NCI-H2171 (cell line): ENCODE measurements around the gene EXD3.

Source experiments
- DNase-seq: peaks from one replicate; lab custom pipeline; 2025; lab: John Stamatoyannopoulos, UW

The EXD3 gene

GRCh38 chr9:137294681-137295237 is 128.2 kb downstream of the EXD3 start:
- no peak for DNase-seq

- peak; percentile 63 for DNase-seq
Observed at GRCh38 chr9:137294091-137294680, 128.8 kb downstream of the EXD3 start.

- DNase-seq: no peak
Observed at GRCh38 chr9:137293482-137294090, 129.4 kb downstream of the EXD3 start.

DNA sequence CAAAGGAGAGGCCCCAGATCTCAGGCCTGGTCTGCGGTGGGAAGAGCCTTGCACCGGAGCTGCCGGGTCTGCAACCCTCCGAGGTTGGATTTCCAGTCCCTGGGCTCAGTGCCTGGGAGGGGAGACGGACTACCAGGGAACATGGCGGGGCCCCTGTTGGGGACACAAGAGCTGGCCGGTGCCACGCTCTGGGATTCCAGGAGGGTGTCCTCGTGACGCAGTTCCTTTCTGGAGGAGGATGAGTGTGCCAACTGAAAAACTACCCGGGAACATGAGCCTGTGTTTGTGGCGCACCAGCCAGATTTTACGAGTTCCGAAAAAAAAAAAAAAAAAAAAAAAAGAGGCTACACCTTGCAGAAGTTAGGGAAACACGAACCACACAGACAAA is 129.9 kb downstream of the EXD3 start:
- peak; percentile 58 for DNase-seq

- DNase-seq: peak; percentile 24
Observed at GRCh38 chr9:137286975-137287383, 136.0 kb downstream of the EXD3 start.

DNA sequence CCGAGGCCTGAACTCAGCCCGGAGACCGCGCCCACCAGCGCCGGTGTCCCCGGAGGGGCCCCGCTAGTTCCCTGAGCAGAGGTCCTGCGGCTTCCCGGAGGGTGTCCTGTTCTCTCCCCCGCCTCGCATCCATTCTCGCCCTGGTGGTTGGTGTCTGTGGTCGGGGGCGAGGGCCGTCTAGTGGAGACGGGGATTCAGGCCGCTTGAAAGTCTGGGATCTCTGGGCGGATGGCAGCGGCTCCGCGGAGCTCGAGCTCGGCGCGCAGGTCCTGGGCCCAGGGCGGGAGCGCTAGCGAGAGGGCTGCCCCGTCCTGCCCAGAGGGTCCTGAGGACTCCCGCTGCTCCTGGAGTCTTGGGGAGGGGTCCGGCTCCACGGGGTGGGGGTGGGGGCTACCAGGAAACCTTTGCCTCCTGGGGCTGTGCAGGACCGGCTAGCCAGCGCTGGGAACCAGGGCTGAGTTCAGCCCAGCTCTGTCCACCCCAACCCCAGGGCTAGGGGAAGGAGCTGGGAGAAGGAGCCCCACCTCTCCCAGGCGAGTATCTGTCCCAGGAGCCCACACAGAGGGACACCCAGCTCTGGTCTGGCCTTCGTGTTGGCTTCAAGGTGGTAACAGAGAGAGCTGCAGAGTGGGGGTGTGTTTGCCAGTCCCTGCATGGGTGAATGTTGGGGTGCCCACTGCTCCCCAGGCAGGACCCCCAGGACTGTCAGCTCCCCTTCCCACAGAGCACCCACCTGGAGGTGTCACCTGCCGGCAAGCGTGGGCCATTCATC is 141.4 kb downstream of the EXD3 start:
- no peak for DNase-seq

- no peak for DNase-seq
Observed at GRCh38 chr9:137280474-137281344, 142.3 kb downstream of the EXD3 start.

GRCh38 chr9:137279741-137280473 is 143.1 kb downstream of the EXD3 start:
- DNase-seq: no peak

DNA sequence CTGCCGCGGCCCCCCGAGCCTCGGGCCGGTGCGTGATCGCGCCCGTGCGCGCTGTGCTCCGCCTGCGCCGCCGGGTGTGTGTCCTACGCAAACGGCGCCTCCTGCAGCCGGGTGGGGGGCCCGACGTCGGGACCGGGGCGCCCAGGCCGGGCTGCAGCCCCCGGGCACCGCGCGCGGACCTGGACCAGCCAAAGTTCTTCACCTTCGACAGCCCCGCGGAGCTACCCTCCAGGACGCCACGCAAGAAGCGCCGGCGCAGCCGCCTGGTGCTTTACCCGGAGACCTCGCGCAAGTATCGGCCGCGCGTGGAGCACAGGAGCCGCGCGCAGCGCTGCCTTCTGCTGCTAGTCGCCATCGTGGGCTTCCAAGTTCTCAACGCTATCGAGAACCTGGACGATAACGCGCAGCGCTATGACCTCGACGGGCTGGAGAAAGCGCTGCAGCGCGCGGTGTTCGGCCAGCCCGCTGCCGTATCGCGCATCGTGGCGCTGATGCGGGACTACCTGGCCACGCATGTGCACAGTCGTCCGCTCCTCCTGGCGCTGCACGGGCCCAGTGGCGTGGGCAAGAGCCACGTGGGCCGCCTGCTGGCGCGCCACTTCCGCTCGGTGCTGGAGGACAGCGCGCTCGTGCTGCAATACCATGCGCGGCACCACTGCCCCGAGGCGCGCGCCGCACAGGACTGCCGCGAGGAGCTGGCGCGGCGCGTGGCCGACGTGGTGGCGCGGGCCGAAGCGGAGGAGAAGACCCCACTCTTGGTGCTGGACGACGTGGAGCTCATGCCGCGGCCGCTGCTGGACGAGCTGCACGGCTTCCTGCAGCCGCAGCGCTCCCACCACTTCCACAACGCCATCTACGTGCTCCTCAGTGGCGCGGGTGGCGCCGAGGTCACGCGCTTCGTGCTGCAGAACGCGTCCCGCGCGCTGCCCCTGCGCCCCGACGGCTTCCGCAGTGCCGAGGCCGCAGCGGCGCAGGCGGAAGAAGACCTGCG is 143.9 kb downstream of the EXD3 start:
- no peak for DNase-seq

DNA sequence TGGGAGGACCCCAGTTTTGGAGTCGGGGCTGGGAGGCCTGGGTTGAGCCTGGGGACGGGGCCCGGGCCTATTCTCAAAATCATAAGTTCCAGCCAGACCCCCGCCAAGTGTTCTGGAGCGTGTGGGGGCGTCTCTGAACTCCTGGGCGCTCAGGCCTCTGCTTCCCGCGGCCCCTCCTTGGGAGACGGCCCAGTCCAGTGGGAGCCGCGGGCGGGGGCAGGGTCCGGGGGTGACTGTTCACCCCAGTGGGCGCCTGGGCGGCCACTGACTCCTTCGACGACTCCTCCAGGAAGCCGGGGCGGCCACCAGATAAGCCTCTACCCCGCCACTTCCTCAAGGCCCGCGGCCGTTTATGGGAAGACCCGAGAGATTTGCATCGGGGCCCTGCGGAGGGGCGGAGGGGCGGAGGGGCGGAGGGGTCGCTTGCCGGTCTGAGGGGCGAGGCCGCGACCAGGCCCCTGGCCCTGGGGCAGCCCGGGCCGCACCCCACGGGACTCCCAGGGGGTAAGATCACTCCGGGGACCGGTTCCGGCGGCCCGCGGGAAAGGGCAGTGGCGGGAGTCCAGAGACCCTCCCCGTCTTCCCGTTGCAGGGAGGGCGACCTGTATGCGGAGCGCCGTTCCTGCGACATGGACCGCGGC is 144.8 kb downstream of the EXD3 start:
- no peak for DNase-seq

DNA sequence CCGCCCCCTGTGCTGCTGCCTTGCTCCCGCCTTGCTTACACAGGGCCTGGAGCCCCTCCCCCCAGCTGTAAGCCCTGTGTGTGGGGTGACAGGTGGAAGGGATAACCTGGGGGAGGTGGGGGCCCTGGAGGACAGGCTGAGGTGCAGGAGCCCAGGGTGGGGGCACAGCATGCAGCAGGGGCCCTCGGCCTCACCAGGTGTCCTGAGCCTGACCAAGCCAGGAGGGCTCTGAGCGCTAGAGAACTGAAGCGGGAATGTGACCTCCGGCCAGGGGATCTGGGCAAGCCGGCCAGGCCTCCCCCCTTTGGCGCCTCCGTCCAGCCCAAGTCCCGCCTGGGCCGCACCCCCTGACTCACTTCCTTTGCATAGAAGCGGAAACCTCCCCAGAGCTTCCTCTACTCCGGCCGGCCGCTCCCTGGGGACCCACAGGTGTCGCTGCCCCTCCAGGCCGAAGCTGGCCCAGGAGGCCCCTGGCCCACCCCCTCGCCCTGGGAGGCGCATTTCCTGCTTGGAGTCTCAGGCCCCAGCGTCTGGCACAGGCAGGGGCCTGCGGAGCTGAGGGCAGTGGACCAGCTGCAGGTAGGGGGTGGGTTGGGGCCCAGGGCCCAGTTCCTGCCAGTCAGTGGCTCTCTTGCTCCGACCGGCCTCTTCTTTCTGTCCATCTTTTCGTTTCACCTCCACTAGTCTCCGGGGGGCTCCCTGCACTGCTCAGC is 145.5 kb downstream of the EXD3 start, which contains the start of gene TOR4A:
Gene TOR4A (plus strand): TSS at position 398 of the 713 bp plus-strand sequence. CDS start 964 bp downstream, outside the sequence.
- DNase-seq: no peak

GRCh38 chr9:137276473-137277328 is 146.3 kb downstream of the EXD3 start:
- DNase-seq: peak; percentile 61

- no peak for DNase-seq
Observed at GRCh38 chr9:137275588-137276472, 147.1 kb downstream of the EXD3 start.

- DNase-seq: no peak
Observed at GRCh38 chr9:137275203-137275587, 147.8 kb downstream of the EXD3 start.

DNA sequence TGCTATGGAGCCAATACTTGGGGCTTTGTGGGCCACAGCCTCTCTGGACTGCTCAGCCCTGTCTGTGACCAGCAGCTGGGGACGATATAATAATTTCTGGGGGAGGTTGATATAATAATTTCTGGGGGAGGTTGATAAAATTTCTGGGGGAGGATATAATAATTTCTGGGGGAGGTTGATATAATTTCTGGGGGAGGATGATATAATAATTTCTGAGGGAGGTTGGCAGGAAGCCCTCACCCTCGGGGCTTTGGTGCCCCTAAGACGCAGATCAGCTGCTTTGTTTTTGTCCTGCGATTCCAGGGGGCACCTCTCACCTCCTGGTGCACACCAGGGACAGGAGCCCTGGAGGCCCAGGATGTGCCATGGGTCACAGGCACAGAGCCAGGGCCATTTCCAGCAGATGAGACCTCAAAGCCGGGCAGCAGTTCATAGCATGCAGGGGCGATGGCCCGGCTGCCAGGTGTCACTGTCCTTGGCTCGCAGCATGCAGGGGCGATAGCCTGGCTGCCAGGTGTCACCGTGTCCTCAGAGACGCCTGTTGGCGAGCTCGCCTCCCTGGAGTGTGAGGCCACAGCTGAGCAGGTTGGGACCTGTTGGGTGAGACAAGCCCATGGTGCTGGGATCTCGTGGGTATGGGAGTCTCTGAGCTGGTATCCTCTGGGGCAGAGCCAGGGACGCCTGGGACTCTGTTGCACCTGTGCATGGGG is 149.2 kb downstream of the EXD3 start:
- DNase-seq: peak; percentile 67

DNA sequence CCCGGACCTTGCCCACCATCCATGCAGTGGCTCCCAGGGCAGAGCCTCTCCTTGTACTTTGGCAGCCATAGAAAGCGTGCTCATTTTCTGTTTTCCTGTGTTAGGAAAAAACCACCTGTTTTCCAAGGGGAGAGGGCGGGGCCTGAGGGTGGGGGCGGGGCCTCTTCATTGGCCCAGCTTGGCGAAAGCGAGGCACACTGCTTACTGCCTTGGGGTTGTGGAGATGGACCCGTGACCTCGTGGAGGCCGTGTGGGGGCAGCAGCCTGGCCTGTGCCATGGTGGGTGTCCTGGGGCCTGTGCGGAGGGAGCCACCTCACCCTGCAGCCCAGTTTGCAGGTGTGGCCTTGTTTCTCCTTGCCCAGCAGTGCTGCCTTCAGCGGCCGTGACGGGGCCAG is 149.9 kb downstream of the EXD3 start:
- no peak for DNase-seq
